OCI-LY3 (cell line): Measurements from ENCODE around the gene ZC3H10.

ENCODE experiments used
- CTCF ChIP-seq: fragments of 200-600, 300-600 bp; sonication (generic); IDR thresholded peaks from 2 replicates; pipeline ENCODE4 v1.5.1; 2014; ENCODE audit warnings: antibody characterized with exemption, low read length, low read depth
- EZH2phosphoT487 ChIP-seq: fragments of 200-600 bp; shearing (Covaris generic); IDR thresholded peaks from 2 replicates; pipeline ENCODE4 v1.6.1; 2018; ENCODE audit warnings: antibody characterized with exemption, mixed run types, low read depth

GRCh38 chr12:56160193-56160763, 42.2 kb downstream of the ZC3H10 start:
- TF ChIP-seq EZH2phosphoT487 = no peak
- no peak for TF ChIP-seq CTCF
